Measurements from ENCODE around the gene ADCY2.
A peak's percentile ranks its signal among the peaks of the same experiment; 100 is the strongest.
"Not testable (repeated sequence)": the region's sequence is repeated elsewhere in the genome, so short reads cannot be mapped to it uniquely, and the experiment has no call there.

The ADCY2 gene

GRCh38 chr5:7395432-7395946, 449 bp upstream of the ADCY2 start:
- DNase-seq (ENCODE audit: low spot score) = no peak

- peak; percentile 13 for DNase-seq (ENCODE audit: low spot score)
Measured at GRCh38 chr5:7396713-7397454, 946 bp downstream of the ADCY2 start.

GRCh38 chr5:7397937-7398336, 2.0 kb downstream of the ADCY2 start:
- no peak for DNase-seq (ENCODE audit: low spot score)

GRCh38 chr5:7398596-7399280, 2.8 kb downstream of the ADCY2 start:
- no peak for DNase-seq (ENCODE audit: low spot score)

- no peak for DNase-seq (ENCODE audit: low spot score)
Measured at GRCh38 chr5:7405277-7405676, 9.3 kb downstream of the ADCY2 start.

GRCh38 chr5:7410936-7411511, 15.1 kb downstream of the ADCY2 start:
- DNase-seq (ENCODE audit: low spot score) = no peak

GRCh38 chr5:7412409-7412808, 16.5 kb downstream of the ADCY2 start:
- no peak for DNase-seq (ENCODE audit: low spot score)

- DNase-seq (ENCODE audit: low spot score) = no peak
Measured at GRCh38 chr5:7415123-7415522, 19.2 kb downstream of the ADCY2 start.

- no peak for DNase-seq (ENCODE audit: low spot score)
Measured at GRCh38 chr5:7415587-7416535, 19.9 kb downstream of the ADCY2 start.

- no peak for DNase-seq (ENCODE audit: low spot score)
Measured at GRCh38 chr5:7418276-7418675, 22.3 kb downstream of the ADCY2 start.

- DNase-seq (ENCODE audit: low spot score) = no peak
Measured at GRCh38 chr5:7419367-7419766, 23.4 kb downstream of the ADCY2 start.

GRCh38 chr5:7419846-7420245, 23.9 kb downstream of the ADCY2 start:
- DNase-seq (ENCODE audit: low spot score) = no peak

GRCh38 chr5:7420510-7421280, 24.8 kb downstream of the ADCY2 start:
- no peak for DNase-seq (ENCODE audit: low spot score)

- DNase-seq (ENCODE audit: low spot score) = no peak
Measured at GRCh38 chr5:7422316-7423106, 26.6 kb downstream of the ADCY2 start.

- DNase-seq (ENCODE audit: low spot score) = not testable (repeated sequence)
Measured at GRCh38 chr5:7423231-7423630, 27.3 kb downstream of the ADCY2 start.

- DNase-seq (ENCODE audit: low spot score) = no peak
Measured at GRCh38 chr5:7425830-7426229, 29.9 kb downstream of the ADCY2 start.

GRCh38 chr5:7426284-7426683, 30.3 kb downstream of the ADCY2 start:
- DNase-seq (ENCODE audit: low spot score) = no peak

- DNase-seq (ENCODE audit: low spot score) = no peak
Measured at GRCh38 chr5:7434914-7435313, 39.0 kb downstream of the ADCY2 start.

- DNase-seq (ENCODE audit: low spot score) = no peak
Measured at GRCh38 chr5:7435503-7435902, 39.6 kb downstream of the ADCY2 start.

GRCh38 chr5:7436521-7436920, 40.6 kb downstream of the ADCY2 start:
- no peak for DNase-seq (ENCODE audit: low spot score)

All from kidney capillary endothelial cell (primary cell).